ENCODE measurements around the gene TNFRSF14. TPM values are rescaled to one million over a fixed set of nuclear protein-coding genes. Genes with fewer than 3 reads are reported as not detected.

Gene TNFRSF14
- total and polyA plus RNA-seq, 2 of the 13 experiments (the other 11 are each of a cell fraction or from before 2014, with no cell fraction given), result 11.9 to 49.9 TPM

- TF ChIP-seq ZNF362 (CRISPR knock-in tag; IDR thresholded peaks at IDR 0.05; ENCODE audit: borderline replicate concordance) (no peak), ZNF558 (CRISPR knock-in tag; IDR thresholded peaks at IDR 0.05; ENCODE audit: borderline replicate concordance) (peak; percentile 71; the same call in 1 of the 2 replicates), ZNF609 (CRISPR knock-in tag; IDR thresholded peaks at IDR 0.05; ENCODE audit: borderline replicate concordance) (no peak), ZNF563 (CRISPR knock-in tag; IDR thresholded peaks at IDR 0.05) (no peak), ZNF20 (CRISPR knock-in tag; IDR thresholded peaks at IDR 0.05) (no peak), SATB2 (CRISPR knock-in tag; IDR thresholded peaks at IDR 0.05) (no peak), RBFOX2 (IDR thresholded peaks at IDR 0.05; ENCODE audit: low read depth, low read length) (peak; percentile 82), ZNF33B (CRISPR knock-in tag; IDR thresholded peaks at IDR 0.05) (no peak), ZFP91 (CRISPR knock-in tag; IDR thresholded peaks at IDR 0.05; ENCODE audit: borderline replicate concordance) (no peak), MLXIP (CRISPR knock-in tag; IDR thresholded peaks at IDR 0.05; ENCODE audit: borderline replicate concordance) (no peak), TBL1XR1 (IDR thresholded peaks at IDR 0.05; ENCODE audit: borderline replicate concordance, low read length, partially characterized antibody) (no peak), ZNF30 (CRISPR knock-in tag; IDR thresholded peaks at IDR 0.05) (no peak), ZNF709 (CRISPR knock-in tag; IDR thresholded peaks at IDR 0.05) (no peak), SMYD3 (CRISPR knock-in tag; IDR thresholded peaks at IDR 0.05) (no peak), MTA1 (CRISPR knock-in tag; IDR thresholded peaks at IDR 0.05; ENCODE audit: borderline replicate concordance) (no peak), MBNL3 (CRISPR knock-in tag; conservative IDR thresholded peaks at IDR 0.05) (no peak)
Measured at GRCh38 chr1:2586154-2587070, 30.2 kb downstream of the TNFRSF14 start, which contains the start of gene PRXL2B (continued).

Measured in HepG2 (cell line).